ENCODE measurements around the gene KIF26B. TPM values are rescaled to one million over a fixed set of nuclear protein-coding genes. Genes with fewer than 3 reads are reported as not detected.

The KIF26B gene
- total RNA-seq, 1 experiment from 2014 or later, result 1.2 TPM

GRCh38 chr1:245589906-245590305 lies 435.1 kb downstream of the KIF26B start:
- TF ChIP-seq SMAD3 (CRISPR knock-in tag; IDR thresholded peaks at IDR 0.05; ENCODE audit: borderline replicate concordance) (no peak), GRHL2 (CRISPR knock-in tag; IDR thresholded peaks at IDR 0.05; ENCODE audit: insufficient replicate concordance, severe bottlenecking) (no peak), E2F5 (CRISPR knock-in tag; IDR thresholded peaks at IDR 0.05) (no peak), KAT7 (CRISPR knock-in tag; IDR thresholded peaks at IDR 0.05; ENCODE audit: borderline replicate concordance) (no peak), NFE2L1 (CRISPR knock-in tag; IDR thresholded peaks at IDR 0.05) (no peak), IRF1 (CRISPR knock-in tag; IDR thresholded peaks at IDR 0.05) (no peak), ETV6 (CRISPR knock-in tag; IDR thresholded peaks at IDR 0.05) (no peak), ZNF263 (CRISPR knock-in tag; IDR thresholded peaks at IDR 0.05; ENCODE audit: low read depth) (no peak), EMX1 (CRISPR knock-in tag; IDR thresholded peaks at IDR 0.05) (no peak), ZNF281 (CRISPR knock-in tag; IDR thresholded peaks at IDR 0.05) (no peak)
- TF ChIP-seq, protein P1, sequence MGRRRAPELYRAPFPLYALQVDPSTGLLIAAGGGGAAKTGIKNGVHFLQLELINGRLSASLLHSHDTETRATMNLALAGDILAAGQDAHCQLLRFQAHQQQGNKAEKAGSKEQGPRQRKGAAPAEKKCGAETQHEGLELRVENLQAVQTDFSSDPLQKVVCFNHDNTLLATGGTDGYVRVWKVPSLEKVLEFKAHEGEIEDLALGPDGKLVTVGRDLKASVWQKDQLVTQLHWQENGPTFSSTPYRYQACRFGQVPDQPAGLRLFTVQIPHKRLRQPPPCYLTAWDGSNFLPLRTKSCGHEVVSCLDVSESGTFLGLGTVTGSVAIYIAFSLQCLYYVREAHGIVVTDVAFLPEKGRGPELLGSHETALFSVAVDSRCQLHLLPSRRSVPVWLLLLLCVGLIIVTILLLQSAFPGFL (CRISPR knock-in tag; IDR thresholded peaks at IDR 0.05; ENCODE audit: borderline replicate concordance), result no peak
- TF ChIP-seq, protein P2, sequence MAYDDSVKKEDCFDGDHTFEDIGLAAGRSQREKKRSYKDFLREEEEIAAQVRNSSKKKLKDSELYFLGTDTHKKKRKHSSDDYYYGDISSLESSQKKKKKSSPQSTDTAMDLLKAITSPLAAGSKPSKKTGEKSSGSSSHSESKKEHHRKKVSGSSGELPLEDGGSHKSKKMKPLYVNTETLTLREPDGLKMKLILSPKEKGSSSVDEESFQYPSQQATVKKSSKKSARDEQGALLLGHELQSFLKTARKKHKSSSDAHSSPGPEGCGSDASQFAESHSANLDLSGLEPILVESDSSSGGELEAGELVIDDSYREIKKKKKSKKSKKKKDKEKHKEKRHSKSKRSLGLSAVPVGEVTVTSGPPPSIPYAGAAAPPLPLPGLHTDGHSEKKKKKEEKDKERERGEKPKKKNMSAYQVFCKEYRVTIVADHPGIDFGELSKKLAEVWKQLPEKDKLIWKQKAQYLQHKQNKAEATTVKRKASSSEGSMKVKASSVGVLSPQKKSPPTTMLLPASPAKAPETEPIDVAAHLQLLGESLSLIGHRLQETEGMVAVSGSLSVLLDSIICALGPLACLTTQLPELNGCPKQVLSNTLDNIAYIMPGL (CRISPR knock-in tag; IDR thresholded peaks at IDR 0.05), result no peak
- TF ChIP-seq, protein P3, sequence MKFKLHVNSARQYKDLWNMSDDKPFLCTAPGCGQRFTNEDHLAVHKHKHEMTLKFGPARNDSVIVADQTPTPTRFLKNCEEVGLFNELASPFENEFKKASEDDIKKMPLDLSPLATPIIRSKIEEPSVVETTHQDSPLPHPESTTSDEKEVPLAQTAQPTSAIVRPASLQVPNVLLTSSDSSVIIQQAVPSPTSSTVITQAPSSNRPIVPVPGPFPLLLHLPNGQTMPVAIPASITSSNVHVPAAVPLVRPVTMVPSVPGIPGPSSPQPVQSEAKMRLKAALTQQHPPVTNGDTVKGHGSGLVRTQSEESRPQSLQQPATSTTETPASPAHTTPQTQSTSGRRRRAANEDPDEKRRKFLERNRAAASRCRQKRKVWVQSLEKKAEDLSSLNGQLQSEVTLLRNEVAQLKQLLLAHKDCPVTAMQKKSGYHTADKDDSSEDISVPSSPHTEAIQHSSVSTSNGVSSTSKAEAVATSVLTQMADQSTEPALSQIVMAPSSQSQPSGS (CRISPR knock-in tag; IDR thresholded peaks at IDR 0.05; ENCODE audit: borderline replicate concordance, low read depth), result no peak
- POLR2A ChIA-PET, result no interaction called here
- DNase-seq (ENCODE audit: low spot score), result no peak
- Mint-ChIP-seq H3K36me3 (no peaks in the 10 kb centered on the region; the same call in 1 of the 2 replicates), H3K4me3 (no peak overlapping the region), H3K27ac (no peak overlapping the region), H3K9me3 (peaks cover 9% of the 10 kb centered on the region; the same call in 1 of the 2 replicates), H3K4me1 (peaks cover 4% of the 10 kb centered on the region; the same call in 1 of the 2 replicates), H3K27me3 (ENCODE audit: low read depth) (no peaks in the 10 kb centered on the region)
- CTCF ChIA-PET, result no interaction called here
- ATAC-seq, result no peak

DNA sequence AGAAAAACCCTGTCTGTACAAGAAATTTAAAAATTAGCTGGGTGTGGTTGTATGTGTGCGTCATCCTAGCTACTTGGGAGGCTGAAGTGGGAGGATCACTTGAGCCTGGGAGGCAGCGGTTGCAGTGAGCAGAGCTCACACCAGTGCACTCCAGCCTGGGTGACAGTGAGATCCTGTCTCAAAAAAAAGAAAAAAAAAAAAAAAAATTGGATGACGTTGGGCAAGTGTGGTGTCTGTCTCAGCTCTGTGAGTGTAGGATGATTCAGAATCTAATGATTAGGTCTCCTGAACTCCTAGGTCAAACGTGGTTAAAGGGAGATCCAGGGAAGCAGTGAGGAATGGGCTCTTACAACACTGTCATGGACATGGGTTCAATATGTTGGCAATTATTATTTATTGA lies 435.9 kb downstream of the KIF26B start:
- ChIA-PET POLR2A (no interaction called here), CTCF (interaction anchor here (0.6 kb wide), 1 partner anchor 14 kb away, joined by 3 read pairs; no protein-coding TSS in a partner anchor)
- DNase-seq (ENCODE audit: low spot score) (no peak), ATAC-seq (no peak)
- H3K36me3 Mint-ChIP-seq, result no peaks in the 10 kb centered on the region; the same call in 1 of the 2 replicates
- no peak overlapping the region for H3K4me3 Mint-ChIP-seq
- no peak overlapping the region for H3K27ac Mint-ChIP-seq
- H3K27me3 Mint-ChIP-seq (ENCODE audit: low read depth), result no peaks in the 10 kb centered on the region
- H3K4me1 Mint-ChIP-seq, result no peaks in the 10 kb centered on the region
- H3K9me3 Mint-ChIP-seq, result peaks cover 9% of the 10 kb centered on the region; the same call in 1 of the 2 replicates
- TF ChIP-seq ZNF219 (CRISPR knock-in tag; IDR thresholded peaks at IDR 0.05; ENCODE audit: borderline replicate concordance) (no peak), PRDM15 (CRISPR knock-in tag; IDR thresholded peaks at IDR 0.05) (no peak), ZBTB21 (CRISPR knock-in tag; IDR thresholded peaks at IDR 0.05; ENCODE audit: borderline replicate concordance) (no peak), ZNF396 (CRISPR knock-in tag; IDR thresholded peaks at IDR 0.05; ENCODE audit: borderline replicate concordance) (no peak), USF1 (CRISPR knock-in tag; IDR thresholded peaks at IDR 0.05) (no peak), ZNF232 (CRISPR knock-in tag; IDR thresholded peaks at IDR 0.05) (no peak)
